H9 (cell line): Measurements from ENCODE around the gene EVI5L. TPM values are rescaled to one million over a fixed set of nuclear protein-coding genes. Genes with fewer than 3 reads are reported as not detected.

Experiments used
- DNase-seq: peaks from one replicate; pipeline ENCODE4 v3.0.0-alpha.2; 2017
- H2AFZ ChIP-seq: one replicate; pipeline ENCODE4 v1.6.1; 2013; ENCODE audit warnings: mild to moderate bottlenecking, low read length, control low read depth, moderate library complexity
- H2AK5ac ChIP-seq: 2 replicates; pipeline ENCODE4 v1.6.1; 2013; ENCODE audit warnings: low read length, control low read depth, mixed read lengths; ENCODE audit not compliant: insufficient read length
- H2BK120ac ChIP-seq: one replicate; pipeline ENCODE4 v1.6.1; 2013; ENCODE audit warnings: low read depth, mild to moderate bottlenecking, low read length, control low read depth, inconsistent platforms; ENCODE audit not compliant: poor library complexity, severe bottlenecking
- H2BK12ac ChIP-seq: 2 replicates; pipeline ENCODE4 v1.6.1; 2013; ENCODE audit warnings: low read length, control low read depth, mixed read lengths, low read depth; ENCODE audit not compliant: insufficient read length
- H2BK15ac ChIP-seq: 2 replicates; pipeline ENCODE4 v1.6.1; 2013; ENCODE audit warnings: low read depth, low read length, control low read depth
- H2BK20ac ChIP-seq: one replicate; pipeline ENCODE4 v1.6.1; 2013; ENCODE audit warnings: low read depth, mild to moderate bottlenecking, low read length, control low read depth, inconsistent platforms; ENCODE audit not compliant: poor library complexity, severe bottlenecking
- H2BK5ac ChIP-seq: 2 replicates; pipeline ENCODE4 v1.6.1; 2013; ENCODE audit warnings: low read length, control low read depth, mixed read lengths; ENCODE audit not compliant: insufficient read length
- H3K14ac ChIP-seq: 2 replicates; pipeline ENCODE4 v1.6.1; 2013; ENCODE audit warnings: low read length, control low read depth; ENCODE audit not compliant: insufficient read depth
- H3K18ac ChIP-seq: 2 replicates; pipeline ENCODE4 v1.6.1; 2013; ENCODE audit warnings: low read depth, mild to moderate bottlenecking, mixed read lengths, low read length, control low read depth; ENCODE audit not compliant: insufficient read length
- H3K23ac ChIP-seq: 2 replicates; pipeline ENCODE4 v1.6.1; 2013; ENCODE audit warnings: low read length, control low read depth, mixed read lengths, low read depth; ENCODE audit not compliant: insufficient read length
- H3K23me2 ChIP-seq: 2 replicates; pipeline ENCODE4 v1.6.1; 2013; ENCODE audit warnings: low read depth, mild to moderate bottlenecking, mixed read lengths, low read length, control low read depth; ENCODE audit not compliant: insufficient read length, poor library complexity, severe bottlenecking
- H3K27ac ChIP-seq: 2 replicates; pipeline ENCODE4 v1.5.1; 2013; ENCODE audit warnings: low read length, control low read depth, mixed read lengths, low read depth; ENCODE audit not compliant: insufficient read length
- H3K27me3 ChIP-seq: 2 replicates; pipeline ENCODE4 v1.6.1; 2013; ENCODE audit warnings: low read length, control low read depth, inconsistent platforms; ENCODE audit not compliant: insufficient read depth
- H3K4ac ChIP-seq: 2 replicates; pipeline ENCODE4 v1.6.1; 2013; ENCODE audit warnings: low read depth, mild to moderate bottlenecking, control low read depth, inconsistent platforms, low read length, moderate library complexity
- H3K4me1 ChIP-seq: 2 replicates; pipeline ENCODE4 v1.6.1; 2013; ENCODE audit warnings: low read length, control low read depth, inconsistent platforms; ENCODE audit not compliant: insufficient read depth
- H3K4me2 ChIP-seq: 2 replicates; pipeline ENCODE4 v1.6.1; 2013; ENCODE audit warnings: low read length, control low read depth, mixed read lengths; ENCODE audit not compliant: insufficient read length, insufficient read depth
- H3K56ac ChIP-seq: 2 replicates; pipeline ENCODE4 v1.6.1; 2013; ENCODE audit warnings: low read depth, mild to moderate bottlenecking, mixed read lengths, low read length, control low read depth; ENCODE audit not compliant: insufficient read length
- H3K79me1 ChIP-seq: 2 replicates; pipeline ENCODE4 v1.6.1; 2013; ENCODE audit warnings: low read depth, mild to moderate bottlenecking, moderate library complexity, low read length, control low read depth, inconsistent platforms; ENCODE audit not compliant: insufficient read depth, poor library complexity, severe bottlenecking
- H3K79me2 ChIP-seq: 2 replicates; pipeline ENCODE4 v1.6.1; 2013; ENCODE audit warnings: low read length, control low read depth, inconsistent platforms; ENCODE audit not compliant: insufficient read depth
- H3K9ac ChIP-seq: 2 replicates; pipeline ENCODE4 v1.6.1; 2013; ENCODE audit warnings: low read length, control low read depth, mixed read lengths; ENCODE audit not compliant: insufficient read length; ENCODE audit errors: extremely low read depth
- H3K9me3 ChIP-seq: one replicate; pipeline ENCODE4 v1.6.1; 2013; ENCODE audit warnings: low read depth, low read length, inconsistent platforms; ENCODE audit not compliant: control insufficient read depth
- H3T11ph ChIP-seq: one replicate; pipeline ENCODE4 v1.6.1; 2013; ENCODE audit warnings: mild to moderate bottlenecking, low read length, control low read depth, inconsistent platforms
- H4K20me1 ChIP-seq: one replicate; pipeline ENCODE4 v1.6.1; 2013; ENCODE audit not compliant: control insufficient read depth, insufficient read length, insufficient read depth
- H4K5ac ChIP-seq: 2 replicates; pipeline ENCODE4 v1.6.1; 2013; ENCODE audit warnings: low read depth, mild to moderate bottlenecking, mixed read lengths, low read length, control low read depth; ENCODE audit not compliant: insufficient read length
- H4K8ac ChIP-seq: replicated peaks from 2 replicates; pipeline ENCODE4 v1.6.1; 2013; ENCODE audit warnings: low read length, control low read depth, mixed read lengths, low read depth; ENCODE audit not compliant: insufficient read length
- H4K91ac ChIP-seq: 2 replicates; pipeline ENCODE4 v1.6.1; 2013; ENCODE audit warnings: low read depth, mild to moderate bottlenecking, moderate library complexity, mixed read lengths, low read length, control low read depth; ENCODE audit not compliant: insufficient read length
- H3K27ac Mint-ChIP-seq, 3 experiments: 2 replicates in 2 of 3; 3 replicates in 1 of 3; pipeline ENCODE4 v1.8.0; 2020 to 2021; ENCODE audit warnings: mixed read lengths in 3 of 3, mild to moderate bottlenecking in 1 of 3, moderate library complexity in 1 of 3
- H3K27me3 Mint-ChIP-seq: 2 replicates; pipeline ENCODE4 v1.8.0; 2021; ENCODE audit warnings: low read depth, mild to moderate bottlenecking, moderate library complexity, mixed read lengths
- H3K36me3 Mint-ChIP-seq, 3 experiments: 2 replicates in 2 of 3; 3 replicates in 1 of 3; pipeline ENCODE4 v1.8.0; 2020 to 2021; ENCODE audit warnings: low read depth in 3 of 3, mixed read lengths in 3 of 3; ENCODE audit not compliant: insufficient read depth in 1 of 3
- H3K4me1 Mint-ChIP-seq, 2 experiments: 2 replicates each; pipeline ENCODE4 v1.8.0; 2020; ENCODE audit warnings: mixed read lengths in 2 of 2
- H3K4me3 Mint-ChIP-seq, 2 experiments: 2 replicates in 1 of 2; 3 replicates in 1 of 2; pipeline ENCODE4 v1.8.0; 2020 to 2021; ENCODE audit warnings: mild to moderate bottlenecking in 2 of 2, mixed read lengths in 2 of 2, moderate library complexity in 1 of 2
- H3K9me3 Mint-ChIP-seq, 2 experiments: 2 replicates in 1 of 2; 3 replicates in 1 of 2; pipeline ENCODE4 v1.8.0; 2020; ENCODE audit warnings: mild to moderate bottlenecking in 2 of 2, mixed read lengths in 2 of 2, moderate library complexity in 1 of 2
- WGBS: extraction: QIAGEN DNeasy Blood & Tissue Kit; methylation state at CpG from one replicate; pipeline ENCODE4 v1.1.7; 2013; ENCODE audit warnings: missing lambda C conversion rate, low lambda C conversion rate, mixed read lengths; ENCODE audit not compliant: insufficient read length; ENCODE audit errors: extremely low coverage; 5-methylcytosine and 5-hydroxymethylcytosine counted together
- total RNA-seq: library from RNA; stranded (reverse); gene quantifications from 2 replicates; pipeline ENCODE4 v1.2.1, GENCODE V29; 2021
- TF ChIP-seq, protein P1 (sequence below): fragments of 200-600 bp; sonication (generic); conservative IDR thresholded peaks from 3 replicates; pipeline ENCODE4 v1.8.0; 2021; ENCODE audit warnings: antibody characterized with exemption, mild to moderate bottlenecking

The EVI5L gene
- total RNA-seq, 1 experiment from 2014 or later = 7.1 TPM

DNA sequence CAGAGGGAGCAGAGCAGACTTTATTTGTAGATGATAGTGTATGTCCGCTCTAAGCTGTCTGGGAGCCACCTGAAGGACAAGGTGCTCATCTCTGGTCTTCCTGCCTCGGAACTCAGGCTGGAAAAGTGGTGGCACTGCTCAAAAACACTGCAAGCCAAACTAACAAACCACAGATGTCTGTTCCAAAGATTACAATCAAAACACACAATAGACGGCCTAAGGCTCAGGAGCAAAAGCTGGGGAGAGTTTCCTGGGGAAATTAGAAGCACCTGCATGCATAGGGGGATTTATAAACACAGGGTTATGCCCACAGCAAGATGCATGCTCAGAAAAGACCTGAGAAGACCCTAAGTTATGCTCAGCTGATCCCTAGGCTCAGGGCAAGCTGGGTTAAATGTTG, 9.4 kb upstream of the EVI5L start:
- H2AK5ac ChIP-seq = no peak overlapping the region
- H3K27ac Mint-ChIP-seq = no peak overlapping the region
- no peak overlapping the region for H3K27ac ChIP-seq
- H3K36me3 Mint-ChIP-seq = no peaks in the 10 kb centered on the region
- H2BK12ac ChIP-seq = no peak overlapping the region
- H3T11ph ChIP-seq = no peak overlapping the region
- H3K9me3 ChIP-seq = peaks cover 7% of the 10 kb centered on the region
- H3K4me1 ChIP-seq = no peaks in the 10 kb centered on the region
- no peaks in the 10 kb centered on the region for H3K79me1 ChIP-seq
- H3K27me3 ChIP-seq = no peaks in the 10 kb centered on the region; the same call in 1 of the 2 replicates
- no peak overlapping the region for H3K4me2 ChIP-seq
- H2BK120ac ChIP-seq = no peak overlapping the region
- H2AFZ ChIP-seq = no peak overlapping the region
- H3K56ac ChIP-seq = no peak overlapping the region
- H3K14ac ChIP-seq = no peak overlapping the region
- DNase-seq = no peak
- no peak overlapping the region for H3K4me3 Mint-ChIP-seq
- H3K27me3 Mint-ChIP-seq = peaks cover 69% of the 10 kb centered on the region
- H3K9me3 Mint-ChIP-seq = peaks cover 3 to 19% of the 10 kb centered on the region in 2 experiments; a peak in 4 of 5 replicates
- no peak overlapping the region for H3K23ac ChIP-seq
- no peaks in the 10 kb centered on the region for H3K23me2 ChIP-seq
- TF ChIP-seq, protein P1, sequence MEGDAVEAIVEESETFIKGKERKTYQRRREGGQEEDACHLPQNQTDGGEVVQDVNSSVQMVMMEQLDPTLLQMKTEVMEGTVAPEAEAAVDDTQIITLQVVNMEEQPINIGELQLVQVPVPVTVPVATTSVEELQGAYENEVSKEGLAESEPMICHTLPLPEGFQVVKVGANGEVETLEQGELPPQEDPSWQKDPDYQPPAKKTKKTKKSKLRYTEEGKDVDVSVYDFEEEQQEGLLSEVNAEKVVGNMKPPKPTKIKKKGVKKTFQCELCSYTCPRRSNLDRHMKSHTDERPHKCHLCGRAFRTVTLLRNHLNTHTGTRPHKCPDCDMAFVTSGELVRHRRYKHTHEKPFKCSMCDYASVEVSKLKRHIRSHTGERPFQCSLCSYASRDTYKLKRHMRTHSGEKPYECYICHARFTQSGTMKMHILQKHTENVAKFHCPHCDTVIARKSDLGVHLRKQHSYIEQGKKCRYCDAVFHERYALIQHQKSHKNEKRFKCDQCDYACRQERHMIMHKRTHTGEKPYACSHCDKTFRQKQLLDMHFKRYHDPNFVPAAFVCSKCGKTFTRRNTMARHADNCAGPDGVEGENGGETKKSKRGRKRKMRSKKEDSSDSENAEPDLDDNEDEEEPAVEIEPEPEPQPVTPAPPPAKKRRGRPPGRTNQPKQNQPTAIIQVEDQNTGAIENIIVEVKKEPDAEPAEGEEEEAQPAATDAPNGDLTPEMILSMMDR = no peak
- H4K20me1 ChIP-seq = no peaks in the 10 kb centered on the region
- H4K8ac ChIP-seq = no peak overlapping the region
- no peak overlapping the region for H3K4ac ChIP-seq
- WGBS = no CpG with 5 or more reads among the region's 3 CpGs
- peaks cover 0 to 2% of the 10 kb centered on the region in 2 experiments; a peak in 1 of 4 replicates for H3K4me1 Mint-ChIP-seq
- no peak overlapping the region for H4K5ac ChIP-seq
- H2BK5ac ChIP-seq = no peak overlapping the region
- H4K91ac ChIP-seq = no peak overlapping the region
- no peak overlapping the region for H3K18ac ChIP-seq
- no peak overlapping the region for H2BK15ac ChIP-seq
- H2BK20ac ChIP-seq = no peak overlapping the region
- no peak overlapping the region for H3K9ac ChIP-seq
- H3K79me2 ChIP-seq = no peaks in the 10 kb centered on the region
